ENCODE measurements around the gene MARS1.

DNA sequence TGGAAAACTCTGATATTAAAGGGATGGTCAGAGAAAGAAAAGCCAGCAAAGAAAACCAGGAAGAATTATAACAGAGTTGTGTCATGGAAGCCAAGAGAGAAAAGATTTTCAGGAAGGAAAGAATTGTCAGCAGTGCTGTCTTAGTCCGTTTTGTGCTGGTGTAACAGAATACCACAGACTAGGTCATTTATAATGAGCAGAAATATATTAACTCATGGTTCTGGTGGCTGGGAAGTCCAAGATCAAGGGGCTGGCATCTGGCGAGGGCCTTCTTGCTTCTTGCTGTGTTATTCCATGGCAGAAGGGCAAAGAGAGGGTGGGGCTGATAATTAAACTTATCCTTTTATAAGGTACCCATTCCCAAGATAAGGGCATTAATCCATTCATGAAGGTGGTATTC lies 39.2 kb upstream of the MARS1 start:
- no peak for TF ChIP-seq POLR2AphosphoS5 (IDR thresholded peaks at IDR 0.05; ENCODE audit: low read depth, low read length)
- TF ChIP-seq, protein P1, sequence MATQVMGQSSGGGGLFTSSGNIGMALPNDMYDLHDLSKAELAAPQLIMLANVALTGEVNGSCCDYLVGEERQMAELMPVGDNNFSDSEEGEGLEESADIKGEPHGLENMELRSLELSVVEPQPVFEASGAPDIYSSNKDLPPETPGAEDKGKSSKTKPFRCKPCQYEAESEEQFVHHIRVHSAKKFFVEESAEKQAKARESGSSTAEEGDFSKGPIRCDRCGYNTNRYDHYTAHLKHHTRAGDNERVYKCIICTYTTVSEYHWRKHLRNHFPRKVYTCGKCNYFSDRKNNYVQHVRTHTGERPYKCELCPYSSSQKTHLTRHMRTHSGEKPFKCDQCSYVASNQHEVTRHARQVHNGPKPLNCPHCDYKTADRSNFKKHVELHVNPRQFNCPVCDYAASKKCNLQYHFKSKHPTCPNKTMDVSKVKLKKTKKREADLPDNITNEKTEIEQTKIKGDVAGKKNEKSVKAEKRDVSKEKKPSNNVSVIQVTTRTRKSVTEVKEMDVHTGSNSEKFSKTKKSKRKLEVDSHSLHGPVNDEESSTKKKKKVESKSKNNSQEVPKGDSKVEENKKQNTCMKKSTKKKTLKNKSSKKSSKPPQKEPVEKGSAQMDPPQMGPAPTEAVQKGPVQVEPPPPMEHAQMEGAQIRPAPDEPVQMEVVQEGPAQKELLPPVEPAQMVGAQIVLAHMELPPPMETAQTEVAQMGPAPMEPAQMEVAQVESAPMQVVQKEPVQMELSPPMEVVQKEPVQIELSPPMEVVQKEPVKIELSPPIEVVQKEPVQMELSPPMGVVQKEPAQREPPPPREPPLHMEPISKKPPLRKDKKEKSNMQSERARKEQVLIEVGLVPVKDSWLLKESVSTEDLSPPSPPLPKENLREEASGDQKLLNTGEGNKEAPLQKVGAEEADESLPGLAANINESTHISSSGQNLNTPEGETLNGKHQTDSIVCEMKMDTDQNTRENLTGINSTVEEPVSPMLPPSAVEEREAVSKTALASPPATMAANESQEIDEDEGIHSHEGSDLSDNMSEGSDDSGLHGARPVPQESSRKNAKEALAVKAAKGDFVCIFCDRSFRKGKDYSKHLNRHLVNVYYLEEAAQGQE (IDR thresholded peaks at IDR 0.05; ENCODE audit: insufficient read depth in 1 of 2, low read depth in 2 of 2, low read length in 2 of 2) = no peak
- TF ChIP-seq SIN3A (IDR thresholded peaks at IDR 0.05; ENCODE audit: borderline replicate concordance, insufficient read depth, low read length) = no peak
- no peak for TF ChIP-seq TAF1 (IDR thresholded peaks at IDR 0.05; ENCODE audit: borderline replicate concordance, insufficient read depth, low read length)
- TF ChIP-seq FOXP2 (optimal IDR thresholded peaks at IDR 0.05; ENCODE audit: borderline replicate concordance, extremely low read depth, extremely low read length, insufficient read depth) = no peak
